ENCODE measurements around the gene COL4A2.
A peak's percentile ranks its signal among the peaks of the same experiment; 100 is the strongest.

Gene COL4A2

DNA sequence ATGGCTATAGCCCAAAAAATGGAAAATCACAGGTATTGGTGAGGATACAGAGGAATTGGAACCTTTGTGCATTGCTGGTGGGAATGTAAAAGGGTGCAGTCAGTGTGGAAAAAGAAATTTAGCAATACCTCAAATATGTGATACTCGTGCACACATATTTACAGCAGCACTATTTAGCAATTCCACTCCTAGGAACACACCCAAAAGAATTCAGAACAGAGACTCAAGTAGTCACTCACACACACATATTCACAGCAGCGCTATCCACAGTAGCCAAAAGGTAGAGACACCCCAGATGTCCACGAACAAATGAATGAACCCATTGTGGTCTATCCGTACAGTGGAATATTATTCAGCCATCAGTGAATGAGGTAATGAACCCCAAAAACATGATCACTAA, 114.0 kb downstream of the COL4A2 start:
- TF ChIP-seq, protein P1, sequence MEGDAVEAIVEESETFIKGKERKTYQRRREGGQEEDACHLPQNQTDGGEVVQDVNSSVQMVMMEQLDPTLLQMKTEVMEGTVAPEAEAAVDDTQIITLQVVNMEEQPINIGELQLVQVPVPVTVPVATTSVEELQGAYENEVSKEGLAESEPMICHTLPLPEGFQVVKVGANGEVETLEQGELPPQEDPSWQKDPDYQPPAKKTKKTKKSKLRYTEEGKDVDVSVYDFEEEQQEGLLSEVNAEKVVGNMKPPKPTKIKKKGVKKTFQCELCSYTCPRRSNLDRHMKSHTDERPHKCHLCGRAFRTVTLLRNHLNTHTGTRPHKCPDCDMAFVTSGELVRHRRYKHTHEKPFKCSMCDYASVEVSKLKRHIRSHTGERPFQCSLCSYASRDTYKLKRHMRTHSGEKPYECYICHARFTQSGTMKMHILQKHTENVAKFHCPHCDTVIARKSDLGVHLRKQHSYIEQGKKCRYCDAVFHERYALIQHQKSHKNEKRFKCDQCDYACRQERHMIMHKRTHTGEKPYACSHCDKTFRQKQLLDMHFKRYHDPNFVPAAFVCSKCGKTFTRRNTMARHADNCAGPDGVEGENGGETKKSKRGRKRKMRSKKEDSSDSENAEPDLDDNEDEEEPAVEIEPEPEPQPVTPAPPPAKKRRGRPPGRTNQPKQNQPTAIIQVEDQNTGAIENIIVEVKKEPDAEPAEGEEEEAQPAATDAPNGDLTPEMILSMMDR (conservative IDR thresholded peaks at IDR 0.05; ENCODE audit: control insufficient read depth, insufficient read depth, low read depth, low read length) = no peak
- peak; percentile 31 for DNase-seq (ENCODE audit: low read depth)
- H3K4me3 ChIP-seq (ENCODE audit: control insufficient read depth, low read depth, low read length) = no peak overlapping the region

DNA sequence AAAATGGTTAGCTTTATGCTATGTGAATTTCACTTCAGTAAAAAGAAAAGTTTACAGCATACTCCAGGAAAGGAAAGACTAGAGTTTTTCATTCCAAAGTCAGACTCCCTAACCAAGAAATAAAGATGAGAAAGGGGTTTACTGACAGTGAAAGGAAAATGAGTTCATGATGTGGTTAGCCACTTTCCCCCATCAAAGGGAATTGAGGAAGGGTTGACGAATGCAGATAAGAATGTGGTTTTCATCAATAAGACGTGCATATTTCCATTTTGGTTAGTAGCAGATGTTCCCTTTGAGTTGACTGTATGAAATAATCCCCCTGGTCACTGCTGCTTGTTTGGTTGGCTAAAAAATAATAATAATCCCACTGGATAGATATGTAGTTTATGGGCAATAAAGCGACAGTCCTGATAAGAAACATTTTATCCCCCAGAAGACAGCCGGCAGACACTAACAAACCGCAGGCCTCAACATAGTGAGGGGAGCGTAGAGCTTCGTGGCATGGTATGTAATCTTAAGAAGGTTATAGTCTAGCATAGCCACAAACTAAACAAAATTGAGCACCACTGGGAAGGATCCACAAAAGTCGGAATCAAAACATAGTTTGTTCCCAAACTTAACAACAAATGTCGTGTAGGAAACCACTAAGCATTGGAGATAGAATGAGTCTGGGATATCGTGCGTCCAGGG, 114.8 kb downstream of the COL4A2 start:
- TF ChIP-seq, protein P1 (conservative IDR thresholded peaks at IDR 0.05; ENCODE audit: control insufficient read depth, insufficient read depth, low read depth, low read length) = no peak
- H3K4me3 ChIP-seq (ENCODE audit: control insufficient read depth, low read depth, low read length) = no peak overlapping the region
- peak; percentile 88 for DNase-seq (ENCODE audit: low read depth)

GRCh38 chr13:110422913-110423688, 116.0 kb downstream of the COL4A2 start:
- peak; percentile 73 for DNase-seq (ENCODE audit: low read depth)
- TF ChIP-seq, protein P1 (conservative IDR thresholded peaks at IDR 0.05; ENCODE audit: control insufficient read depth, insufficient read depth, low read depth, low read length) = no peak
- H3K4me3 ChIP-seq (ENCODE audit: control insufficient read depth, low read depth, low read length) = no peak overlapping the region

DNA sequence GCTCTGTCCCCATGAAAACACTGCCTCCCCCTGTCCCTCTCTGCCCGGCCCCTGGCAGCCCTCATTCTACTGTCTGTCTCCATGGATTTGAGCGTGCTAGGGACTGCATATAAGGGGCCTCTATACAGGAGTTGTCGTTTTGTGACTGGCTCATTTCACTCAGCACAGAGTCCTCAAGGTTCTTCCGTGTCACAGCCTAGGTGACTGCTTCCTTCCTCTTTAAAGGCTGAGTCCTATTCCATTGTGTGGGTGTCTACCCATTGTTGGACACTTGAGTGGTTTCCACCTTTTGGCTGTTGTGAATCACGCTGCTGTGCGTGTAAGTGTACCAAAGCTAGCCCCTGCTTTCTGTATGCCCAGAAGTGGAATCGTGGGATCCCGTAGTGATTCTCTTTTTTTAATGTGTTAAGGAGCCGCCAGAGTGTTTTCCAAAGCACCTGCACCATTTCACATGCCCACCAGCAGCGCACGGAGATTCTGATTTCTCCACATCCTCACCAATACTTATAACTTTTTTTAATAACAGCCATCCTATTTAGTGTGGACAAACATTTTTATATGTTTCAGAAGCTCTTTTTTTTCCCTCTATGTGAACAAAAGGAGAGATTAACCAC, 116.7 kb downstream of the COL4A2 start:
- TF ChIP-seq, protein P1 (conservative IDR thresholded peaks at IDR 0.05; ENCODE audit: control insufficient read depth, insufficient read depth, low read depth, low read length) = no peak
- no peak for DNase-seq (ENCODE audit: low read depth)
- H3K4me3 ChIP-seq (ENCODE audit: control insufficient read depth, low read depth, low read length) = no peak overlapping the region

DNA sequence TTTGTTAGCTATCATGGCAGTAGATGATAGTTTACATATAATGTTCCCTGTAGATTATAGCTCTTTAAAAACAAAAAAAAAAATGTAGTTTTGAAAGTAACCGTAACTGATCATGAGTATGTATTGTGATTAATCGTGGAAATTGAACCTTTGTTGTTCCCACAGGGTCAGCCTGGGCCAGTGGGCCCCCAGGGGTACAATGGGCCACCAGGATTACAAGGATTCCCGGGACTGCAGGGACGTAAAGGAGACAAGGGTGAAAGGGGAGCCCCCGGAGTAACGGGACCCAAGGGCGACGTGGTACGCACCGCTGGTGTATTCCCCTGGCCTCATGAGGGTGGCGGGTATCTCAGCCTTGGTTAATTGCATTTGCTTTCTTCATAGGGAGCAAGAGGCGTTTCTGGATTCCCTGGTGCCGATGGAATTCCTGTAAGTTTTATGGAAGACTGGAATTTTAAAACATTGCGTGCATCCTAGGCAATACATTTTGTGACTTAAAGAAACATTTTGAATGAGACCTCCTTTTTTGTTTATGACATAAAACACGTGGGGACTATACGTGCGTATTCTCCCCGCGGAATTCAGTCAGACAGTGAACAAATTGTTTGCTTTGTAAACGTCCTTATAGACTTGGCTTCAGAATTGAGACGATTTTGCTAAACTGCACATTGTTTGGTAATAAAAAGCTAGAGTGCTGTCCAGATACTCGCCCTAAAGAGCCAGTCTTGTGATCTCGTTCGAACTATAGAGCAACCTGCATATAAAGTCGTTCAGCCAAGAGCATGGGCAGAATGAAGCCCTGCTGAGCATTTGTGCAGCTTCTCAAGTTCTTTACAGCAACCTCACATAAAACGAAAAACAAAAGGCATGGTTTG, 117.7 kb downstream of the COL4A2 start:
- DNase-seq (ENCODE audit: low read depth) = no peak
- TF ChIP-seq, protein P1 (conservative IDR thresholded peaks at IDR 0.05; ENCODE audit: control insufficient read depth, insufficient read depth, low read depth, low read length) = no peak
- no peak overlapping the region for H3K4me3 ChIP-seq (ENCODE audit: control insufficient read depth, low read depth, low read length)

- TF ChIP-seq, protein P1 (conservative IDR thresholded peaks at IDR 0.05; ENCODE audit: control insufficient read depth, insufficient read depth, low read depth, low read length) = no peak
- H3K4me3 ChIP-seq (ENCODE audit: control insufficient read depth, low read depth, low read length) = no peak overlapping the region
- DNase-seq (ENCODE audit: low read depth) = peak; percentile 70
Observed at GRCh38 chr13:110425444-110425780, 118.3 kb downstream of the COL4A2 start.
